Measurements from ENCODE around the gene CFAP298.

- TF ChIP-seq CTCF (IDR thresholded peaks at IDR 0.05) (no peak), POLR2A (IDR thresholded peaks at IDR 0.05) (no peak)
Observed at GRCh38 chr21:32570456-32570855, 41.7 kb downstream of the CFAP298 start.

Measured in lower leg skin (tissue), 3 donors.